Stimulated activated CD4-positive, alpha-beta T cell treated with anti-CD3 and anti-CD28 coated beads, Interleukin-4, amount 100 ng/mL, for 48 hours (primary cell): ENCODE results near the gene LPAR3.
A peak's percentile ranks its signal among the peaks of the same experiment; 100 is the strongest.
"Not testable (repeated sequence)": the region's sequence is repeated elsewhere in the genome, so short reads cannot be mapped to it uniquely, and the experiment has no call there.

Experiments
- DNase-seq, 2 donors: peaks; one replicate each; pipeline ENCODE4 v3.0.0-alpha.2; 2020; ENCODE audit warnings: low read depth in 2 of 2

The LPAR3 gene

DNA sequence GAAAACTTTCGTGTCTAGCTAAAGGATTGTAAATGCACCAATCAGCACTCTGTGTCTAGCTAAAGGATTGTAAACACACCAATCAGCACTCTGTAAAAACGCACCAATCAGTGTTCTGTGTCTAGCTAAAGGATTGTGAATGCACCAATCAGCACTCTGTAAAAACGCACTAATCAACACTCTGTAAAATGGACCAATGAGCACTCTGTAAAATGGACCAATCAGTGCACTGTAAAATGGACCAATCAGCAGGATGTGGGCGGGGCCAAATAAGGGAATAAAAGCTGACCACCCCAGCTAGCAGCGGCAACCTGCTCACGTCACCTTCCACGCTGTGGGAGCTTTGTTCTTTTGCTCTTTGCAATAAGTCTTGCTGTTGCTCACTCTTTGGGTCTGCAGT, 9.7 kb upstream of the LPAR3 start:
- DNase-seq, result not testable (repeated sequence)

DNA sequence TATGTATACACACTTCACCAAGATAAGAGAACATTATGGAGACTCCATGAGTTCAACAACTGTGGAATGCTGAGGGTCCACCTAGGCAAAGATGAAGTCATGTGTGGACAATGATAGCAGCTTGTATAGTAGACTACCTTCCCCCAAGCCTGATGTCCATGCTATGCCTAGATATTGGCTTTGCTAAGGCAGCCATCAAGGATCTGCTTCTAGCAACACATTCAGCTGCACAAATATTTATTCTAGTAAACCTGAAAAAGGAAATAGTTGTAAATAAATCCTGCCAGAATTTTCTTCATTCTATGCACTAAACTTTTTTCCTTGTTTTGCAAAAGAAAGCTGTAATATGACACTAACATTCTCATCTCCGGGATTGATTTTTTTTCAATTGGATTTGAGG, 7.0 kb upstream of the LPAR3 start:
- DNase-seq, result no peak

DNA sequence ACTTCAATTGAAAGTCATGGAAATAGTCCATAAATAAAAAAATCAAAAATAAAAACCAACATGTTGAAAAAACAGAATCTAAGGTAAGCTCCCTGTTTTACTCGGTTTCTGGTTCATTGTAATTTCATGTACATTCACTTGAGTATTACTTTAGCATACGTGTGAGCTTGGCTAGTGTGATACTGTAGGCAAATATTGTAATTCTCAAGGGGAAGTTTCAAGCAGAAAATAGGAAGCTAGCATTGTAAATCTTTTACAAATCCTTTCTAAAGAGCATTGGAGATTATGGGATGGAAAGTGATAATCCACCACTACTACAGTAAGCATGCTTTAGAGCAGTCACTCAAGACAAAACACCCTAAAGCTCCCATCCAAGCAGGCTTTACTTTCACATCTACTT, 3.3 kb upstream of the LPAR3 start:
- no peak for DNase-seq

DNA sequence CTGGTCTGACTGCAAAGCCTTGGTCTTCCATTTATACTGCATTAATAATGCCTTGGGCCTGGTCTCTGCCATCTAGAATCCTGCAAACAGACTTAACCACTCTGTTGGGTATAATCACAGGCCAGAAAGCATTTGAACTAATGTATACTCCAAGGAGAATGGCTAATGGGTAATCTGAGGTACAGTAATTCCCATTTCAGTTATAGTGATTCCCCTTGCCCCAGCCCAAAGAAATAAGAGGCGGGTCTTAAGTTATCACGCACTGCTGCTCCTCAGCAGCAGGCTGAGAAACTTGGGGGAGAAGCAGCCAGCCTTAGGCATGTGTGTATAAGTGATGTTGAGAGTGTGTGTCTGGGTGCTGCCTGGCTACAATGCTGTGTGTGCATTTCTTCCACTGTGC, 2.4 kb downstream of the LPAR3 start:
- DNase-seq, result no peak

DNA sequence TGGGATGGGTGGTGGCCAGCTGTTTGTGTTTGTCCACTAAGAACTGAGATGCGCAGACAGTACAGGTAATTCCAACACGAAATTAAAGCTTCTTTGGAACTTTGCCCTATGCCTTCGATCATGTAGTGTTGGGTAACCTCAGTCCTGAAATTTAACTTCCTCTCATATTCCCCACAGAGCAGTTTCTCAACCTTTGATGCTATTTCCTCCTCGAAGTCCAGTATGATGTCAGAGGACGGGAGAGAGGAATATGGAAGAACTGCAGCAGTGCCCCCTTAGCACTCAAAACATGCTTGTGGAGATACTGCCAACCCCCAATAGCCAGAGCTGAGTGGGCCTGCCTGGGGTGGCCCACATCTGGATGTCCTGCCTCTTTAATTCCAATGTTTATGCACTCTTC, 3.6 kb downstream of the LPAR3 start:
- no peak for DNase-seq

DNA sequence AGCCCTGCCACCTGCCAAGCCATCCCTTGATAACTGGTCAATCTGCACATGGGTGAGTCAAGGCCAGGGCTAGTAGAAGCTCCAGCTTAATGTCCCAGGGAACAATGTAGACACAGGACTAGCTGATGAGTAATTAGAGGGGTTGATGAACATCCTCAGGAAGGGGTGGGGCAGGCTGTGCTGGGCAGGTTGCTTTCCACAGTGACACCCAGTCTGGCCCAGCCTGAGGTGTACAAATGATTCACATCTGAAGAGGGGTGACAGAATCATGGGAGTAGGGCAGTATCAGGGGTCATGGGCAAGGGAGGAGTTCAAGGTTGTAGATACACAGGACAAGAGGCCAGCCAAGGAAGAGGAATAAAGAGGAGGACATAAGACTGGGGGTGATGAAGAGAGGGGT, 4.3 kb downstream of the LPAR3 start:
- DNase-seq, result no peak

DNA sequence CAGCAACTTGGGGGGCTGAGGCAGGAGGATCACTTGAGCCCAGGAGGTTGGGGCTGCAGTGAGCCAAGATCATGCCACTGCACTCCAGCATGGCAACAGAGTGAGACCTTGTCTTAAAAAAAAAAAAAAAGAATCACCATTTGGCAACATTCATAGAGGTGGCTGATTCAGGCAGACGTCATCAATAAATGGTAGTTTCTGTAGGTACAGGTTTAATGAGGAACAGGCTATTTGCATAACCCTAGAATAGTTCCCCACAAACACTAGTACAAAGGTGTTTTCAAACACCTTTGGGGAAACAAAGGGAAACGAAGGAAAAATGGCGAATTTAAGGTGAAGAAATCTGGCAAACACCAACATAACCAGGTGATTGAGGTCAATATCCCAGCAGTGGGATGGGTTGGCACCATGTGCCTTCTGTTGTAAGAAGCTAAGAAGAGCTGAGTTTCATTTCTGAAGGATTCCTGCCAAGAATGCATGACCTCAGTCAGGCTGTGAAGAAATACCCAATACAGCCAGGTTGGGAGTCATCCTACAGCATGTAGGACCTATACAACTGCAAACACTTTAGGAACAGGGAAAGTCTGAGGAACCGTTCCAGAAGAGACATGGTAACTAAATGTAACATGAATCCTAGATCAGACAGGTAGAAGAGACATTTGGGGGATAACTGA, 5.6 kb downstream of the LPAR3 start:
- no peak for DNase-seq

DNA sequence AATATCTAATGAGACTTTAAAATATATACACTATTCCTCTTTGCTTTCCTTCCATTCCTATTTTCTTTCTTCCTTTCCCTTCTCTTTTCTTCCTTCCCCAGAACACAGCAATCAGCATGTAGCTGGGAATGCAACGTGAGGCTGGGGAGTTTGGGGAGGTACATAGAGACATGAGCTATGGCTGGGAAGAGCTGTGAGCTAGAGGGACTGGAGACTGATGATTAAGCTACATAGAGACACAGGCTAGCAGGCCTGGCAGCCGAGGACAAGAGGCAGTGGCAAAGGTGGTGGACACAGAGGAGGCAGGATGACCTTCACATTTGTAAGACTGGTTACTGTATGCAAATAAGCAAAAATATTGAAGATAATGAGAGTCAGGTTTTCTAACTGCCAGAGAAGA, 7.5 kb downstream of the LPAR3 start:
- DNase-seq, result no peak

DNA sequence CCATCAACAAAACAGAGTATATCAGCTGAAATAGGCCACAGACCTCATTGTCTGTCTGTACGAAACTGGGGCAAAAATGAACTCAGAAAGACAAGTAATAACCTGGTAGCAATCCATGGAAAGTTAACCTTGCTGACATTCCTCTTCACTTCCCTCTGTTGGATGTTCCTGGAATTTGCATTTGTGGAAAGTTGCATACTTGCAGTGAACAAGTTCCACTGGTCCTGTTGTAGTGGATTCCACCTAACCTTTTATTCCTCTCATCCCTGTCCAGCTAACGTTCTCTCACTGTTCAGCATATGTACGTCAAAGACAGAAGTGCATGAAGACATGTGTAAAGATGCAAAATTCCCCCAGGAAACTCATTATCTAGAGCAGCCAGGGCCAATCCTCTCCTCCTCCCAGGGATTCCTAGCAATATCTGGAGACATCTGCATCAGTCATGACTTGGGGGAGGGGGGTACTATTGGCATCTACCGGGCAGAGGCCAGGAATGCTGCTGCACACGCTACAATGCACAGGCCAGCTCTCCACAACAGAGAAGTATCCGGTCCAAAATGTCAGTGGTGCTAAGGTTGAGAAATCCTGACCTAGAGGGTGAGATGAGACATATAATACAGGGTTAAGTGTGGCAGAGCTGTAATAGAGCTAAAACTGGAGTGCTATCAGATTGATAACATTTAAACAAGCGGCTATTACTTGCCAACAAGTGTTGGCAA, 8.2 kb downstream of the LPAR3 start:
- no peak for DNase-seq

DNA sequence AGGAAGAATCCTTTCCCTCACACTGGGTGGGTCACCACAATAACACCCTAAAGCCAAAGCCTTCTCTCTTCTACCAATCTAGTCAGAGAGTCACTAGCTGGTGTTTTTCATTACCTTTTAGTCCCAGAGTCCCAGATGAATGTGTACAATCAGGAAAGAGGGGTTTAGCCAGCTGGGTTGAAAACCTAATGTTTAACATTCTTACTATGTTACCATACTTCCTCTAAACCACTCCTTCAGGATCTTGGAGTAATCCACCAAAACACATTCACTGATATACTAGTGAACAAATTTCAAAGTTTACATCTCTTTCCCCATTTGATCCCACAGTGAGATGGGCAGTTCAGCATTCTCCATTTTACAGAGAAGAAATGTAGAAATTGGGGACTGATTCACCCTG, 9.7 kb downstream of the LPAR3 start:
- DNase-seq, result no peak

DNA sequence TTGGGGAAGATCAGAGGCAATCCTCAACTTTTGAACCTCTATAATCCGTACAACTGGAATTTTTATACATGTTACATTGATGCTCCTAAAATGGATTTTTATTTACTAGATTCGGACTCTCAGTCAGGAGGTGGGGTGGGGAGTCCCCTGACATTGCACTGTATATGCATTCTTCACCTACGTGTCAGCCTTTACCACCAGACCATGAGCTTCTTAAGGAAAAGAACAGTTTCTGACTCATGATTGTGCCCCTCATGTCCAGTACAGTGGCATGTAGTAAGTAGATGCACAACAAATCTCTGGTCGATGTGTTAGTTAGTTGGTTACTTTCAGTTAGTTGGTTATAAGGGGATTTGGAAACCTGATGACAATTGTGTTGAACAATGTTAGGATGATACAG, 15.4 kb downstream of the LPAR3 start:
- DNase-seq, result no peak

DNA sequence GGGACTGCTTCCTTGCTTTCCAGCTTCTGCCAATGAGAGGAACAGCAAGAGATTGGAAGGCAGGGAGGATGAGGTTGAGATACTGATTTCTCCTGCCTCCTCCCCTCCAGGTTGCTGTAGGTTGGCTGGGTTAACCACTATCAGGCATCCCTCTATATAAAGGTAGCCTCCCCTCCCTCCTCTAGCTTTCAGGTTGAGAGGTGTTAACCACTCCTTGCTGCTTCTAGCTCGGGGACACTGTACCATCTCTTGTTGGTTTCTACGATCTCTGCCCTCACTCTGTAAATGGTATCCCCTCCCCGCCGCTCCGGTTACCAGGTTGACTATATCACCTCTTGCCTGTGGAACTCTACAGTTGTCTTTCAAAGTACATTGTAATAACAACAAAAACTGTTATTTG, 16.7 kb downstream of the LPAR3 start:
- no peak for DNase-seq

DNA sequence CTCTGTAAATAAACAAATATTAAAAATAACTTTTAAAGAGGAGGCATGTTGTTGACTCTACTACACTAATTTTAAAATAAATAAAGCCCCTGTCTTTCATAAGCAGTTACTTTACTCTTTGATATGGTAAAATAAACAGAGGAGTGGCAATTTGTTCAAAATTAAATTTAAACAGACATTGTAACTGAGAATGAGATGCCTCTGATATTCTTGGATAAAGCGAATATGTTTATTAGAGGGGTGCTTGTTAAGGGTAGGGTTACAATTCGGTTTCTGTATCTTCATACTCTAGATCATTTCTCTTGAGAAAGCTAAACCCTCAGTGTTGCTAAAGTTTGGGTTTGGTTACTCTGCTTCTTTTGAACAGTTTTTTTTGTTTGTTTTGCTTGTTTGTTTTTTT, 19.6 kb downstream of the LPAR3 start:
- no peak for DNase-seq

DNA sequence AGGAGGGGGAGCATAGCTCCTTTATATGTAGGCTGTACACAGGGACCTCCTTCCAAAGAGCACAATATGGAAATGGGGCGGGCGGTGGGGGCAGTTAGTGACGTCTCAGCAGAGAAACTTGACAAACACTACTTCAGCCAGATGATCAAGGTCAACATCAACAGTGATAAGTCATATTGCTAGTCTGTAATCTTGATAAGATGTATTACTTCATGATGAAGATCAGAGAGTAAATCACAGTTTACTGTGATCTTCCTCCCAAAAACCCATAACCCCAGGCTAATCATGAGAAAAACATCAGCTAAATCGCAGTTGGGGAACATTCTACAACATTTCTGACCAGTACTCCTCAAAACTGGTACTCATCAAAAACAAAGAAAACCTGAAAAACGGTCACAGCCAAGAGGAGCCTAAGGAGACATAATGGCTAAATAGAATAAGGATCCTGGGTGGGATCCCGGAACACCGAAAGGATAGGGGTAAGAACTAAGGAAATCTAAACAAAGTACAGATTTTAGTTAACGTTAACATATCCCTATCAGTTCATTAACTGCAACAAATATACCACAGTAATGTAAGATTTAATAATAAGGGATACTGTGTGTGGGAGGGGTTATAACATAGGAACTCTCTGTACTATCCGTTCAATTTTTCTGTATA, 20.2 kb downstream of the LPAR3 start:
- DNase-seq, result no peak

DNA sequence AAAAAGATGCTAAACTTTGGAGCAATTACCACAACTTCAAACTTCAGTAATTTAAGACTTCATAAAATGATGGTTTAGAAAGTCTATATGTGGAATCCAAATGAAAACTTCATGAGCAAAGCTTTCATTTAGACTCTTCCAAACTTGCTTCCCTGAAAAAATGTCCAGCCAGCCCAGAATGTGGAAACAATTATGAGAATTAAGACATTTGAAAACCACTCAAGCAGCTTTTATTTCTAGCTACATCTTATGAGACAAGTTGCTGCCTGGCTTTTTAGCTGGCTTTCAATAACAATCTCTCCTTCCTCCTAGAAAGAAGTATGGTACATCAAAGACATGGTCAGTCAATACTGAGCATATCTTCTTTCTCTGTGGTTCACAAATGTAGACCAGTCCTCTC, 21.8 kb downstream of the LPAR3 start:
- no peak for DNase-seq

DNA sequence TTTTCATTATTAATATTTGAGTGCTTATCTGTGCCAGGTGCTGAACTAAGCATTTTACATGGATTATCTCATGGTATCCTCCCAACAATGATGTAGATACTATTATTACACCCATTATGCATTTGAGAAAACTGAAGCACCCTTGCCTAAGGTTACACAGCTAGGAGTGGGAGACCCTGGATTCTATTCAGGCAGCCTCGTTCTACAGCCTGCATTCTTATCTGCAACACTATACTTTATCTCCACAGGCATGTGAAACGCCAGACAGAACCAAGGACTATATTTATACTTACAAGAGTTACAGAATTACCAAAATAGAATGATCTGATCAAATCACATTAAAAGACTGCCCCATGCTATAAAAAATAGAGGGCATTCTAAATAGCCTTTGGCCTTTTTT, 22.4 kb downstream of the LPAR3 start:
- DNase-seq, result no peak

DNA sequence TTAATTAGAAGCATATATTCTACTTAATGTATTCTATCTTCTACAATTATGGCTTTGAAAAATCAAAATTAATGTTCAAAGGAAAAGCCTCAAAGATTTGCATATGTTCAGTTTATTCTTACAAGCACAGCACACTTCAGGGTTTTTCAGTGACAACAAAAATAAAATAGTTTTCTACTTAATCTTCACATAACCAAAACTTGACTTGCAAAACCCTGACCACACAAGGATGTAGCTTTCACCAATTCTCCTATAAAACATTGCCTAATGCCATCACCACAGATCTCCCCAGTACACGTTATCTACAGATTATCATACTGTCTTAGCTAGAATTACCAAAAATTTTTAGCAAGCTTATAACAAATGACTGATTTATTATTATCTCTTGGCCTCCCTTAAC, 23.3 kb downstream of the LPAR3 start:
- DNase-seq, result no peak

DNA sequence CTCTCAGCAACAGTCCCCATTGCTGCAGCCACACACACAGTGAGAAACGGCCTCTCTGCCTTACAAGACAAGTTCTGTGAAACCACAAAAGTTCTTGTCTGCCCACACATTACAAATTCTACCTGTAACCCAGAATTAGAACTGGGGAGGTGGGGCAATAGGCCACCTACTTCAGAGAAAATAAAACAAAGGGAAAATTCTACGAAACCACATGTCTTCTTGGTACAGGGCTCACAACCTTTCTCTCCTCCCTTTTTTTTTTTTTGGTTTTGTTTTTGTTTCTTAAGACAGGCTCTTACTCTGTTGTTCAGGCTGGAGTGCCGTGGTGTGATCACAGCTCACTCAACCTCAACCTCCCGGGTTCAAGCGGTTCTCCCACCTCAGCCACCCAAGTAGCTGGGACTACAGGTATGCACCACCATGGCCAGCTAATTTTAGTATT, 30.2 kb downstream of the LPAR3 start:
- peak in 1 of 2 donors; percentile 3 for DNase-seq

DNA sequence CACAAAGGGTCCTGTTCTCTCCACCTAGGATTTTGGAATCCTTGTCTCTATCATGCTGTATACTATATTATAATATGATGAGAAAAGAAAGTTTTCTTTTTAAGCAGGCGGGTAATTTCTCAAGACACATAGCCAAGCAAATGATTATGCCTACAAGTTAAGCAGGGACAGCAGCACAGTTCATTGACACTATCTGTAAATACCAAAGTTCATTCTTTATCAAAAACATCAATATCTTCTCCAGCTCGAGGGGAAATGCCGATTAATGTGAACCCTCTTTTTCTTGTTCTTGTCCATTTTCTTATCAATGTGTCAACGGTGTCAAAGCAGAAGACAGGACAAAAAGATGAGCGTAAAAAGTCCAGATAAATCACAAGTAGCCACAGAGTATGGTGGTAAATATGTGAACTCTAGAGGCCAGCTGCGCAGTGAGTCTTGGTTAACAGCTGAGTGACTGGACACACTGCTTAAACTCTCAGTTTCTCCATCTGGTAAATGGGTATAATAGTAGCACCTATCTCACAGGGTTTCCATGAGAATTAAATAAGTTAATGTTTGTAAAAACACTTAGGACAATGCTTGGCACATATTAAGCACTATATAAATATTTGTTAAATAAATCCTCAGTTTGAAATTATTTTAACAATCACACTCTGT, 30.9 kb downstream of the LPAR3 start:
- no peak for DNase-seq

DNA sequence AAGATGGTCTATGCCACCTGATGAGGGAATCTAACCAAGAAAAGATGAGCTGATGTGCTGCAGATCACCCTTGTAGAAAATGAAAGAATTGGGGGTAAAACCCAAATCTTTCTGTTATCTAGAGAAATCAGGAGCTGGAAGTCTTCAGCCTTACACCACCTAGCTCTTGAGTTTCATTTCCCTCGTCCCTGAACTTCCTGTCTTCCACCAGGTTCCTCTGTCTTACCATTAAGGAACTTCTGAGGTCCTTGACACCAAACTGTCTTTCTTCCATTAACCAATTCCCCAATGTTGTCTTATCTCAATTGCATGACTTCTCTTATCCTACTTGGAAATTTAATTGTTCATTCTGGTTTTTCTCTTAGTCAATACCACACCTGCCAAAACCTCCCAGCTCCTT, 31.5 kb downstream of the LPAR3 start:
- DNase-seq, result no peak

DNA sequence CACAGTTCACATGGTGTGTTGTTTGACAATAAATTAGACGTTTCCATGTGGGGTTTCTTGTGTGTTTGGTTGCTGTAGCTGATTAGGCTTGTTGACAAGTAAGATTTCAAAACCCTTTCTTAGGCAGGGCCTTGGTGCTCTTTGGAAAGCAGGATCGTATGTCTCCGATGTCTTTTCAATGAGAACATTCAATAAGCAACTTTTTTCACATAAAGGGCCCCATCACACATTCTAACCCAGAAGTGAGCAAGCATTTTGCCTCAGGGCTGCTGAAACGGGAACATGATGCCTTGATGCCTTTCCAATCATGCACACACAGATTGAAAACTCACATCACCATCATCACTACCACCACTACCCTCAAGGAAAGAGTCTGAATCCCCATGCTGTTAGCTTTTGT, 33.1 kb downstream of the LPAR3 start:
- no peak for DNase-seq

DNA sequence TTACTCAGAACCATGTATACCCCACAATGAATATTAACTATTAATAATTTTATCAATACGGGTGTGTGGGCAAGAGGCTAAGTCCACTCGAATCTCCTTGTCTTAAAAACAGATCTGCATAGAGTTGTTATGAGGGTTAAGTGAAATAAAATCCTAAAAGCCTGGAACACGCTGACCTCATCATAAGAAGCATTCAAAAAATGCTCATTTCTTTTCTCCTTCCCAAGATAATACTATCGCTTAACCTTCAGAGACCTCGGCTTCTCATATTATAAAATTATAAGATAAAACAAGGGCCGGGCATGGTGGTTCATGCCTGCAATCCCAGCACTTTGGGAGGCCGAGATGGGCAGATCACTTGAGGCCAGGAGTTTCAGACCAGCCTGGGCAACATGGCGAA, 35.1 kb downstream of the LPAR3 start:
- DNase-seq, result no peak
